UCSD-AML1 (cell line): ENCODE data around the gene ADAMTS18.
"Not testable (repeated sequence)": the region's sequence is repeated elsewhere in the genome, so short reads cannot be mapped to it uniquely, and the experiment has no call there.

Experiments used
- DNase-seq: peaks from one replicate; lab custom pipeline; 2025; ENCODE audit not compliant: unreplicated experiment; lab: John Stamatoyannopoulos, UW

Gene ADAMTS18

DNA sequence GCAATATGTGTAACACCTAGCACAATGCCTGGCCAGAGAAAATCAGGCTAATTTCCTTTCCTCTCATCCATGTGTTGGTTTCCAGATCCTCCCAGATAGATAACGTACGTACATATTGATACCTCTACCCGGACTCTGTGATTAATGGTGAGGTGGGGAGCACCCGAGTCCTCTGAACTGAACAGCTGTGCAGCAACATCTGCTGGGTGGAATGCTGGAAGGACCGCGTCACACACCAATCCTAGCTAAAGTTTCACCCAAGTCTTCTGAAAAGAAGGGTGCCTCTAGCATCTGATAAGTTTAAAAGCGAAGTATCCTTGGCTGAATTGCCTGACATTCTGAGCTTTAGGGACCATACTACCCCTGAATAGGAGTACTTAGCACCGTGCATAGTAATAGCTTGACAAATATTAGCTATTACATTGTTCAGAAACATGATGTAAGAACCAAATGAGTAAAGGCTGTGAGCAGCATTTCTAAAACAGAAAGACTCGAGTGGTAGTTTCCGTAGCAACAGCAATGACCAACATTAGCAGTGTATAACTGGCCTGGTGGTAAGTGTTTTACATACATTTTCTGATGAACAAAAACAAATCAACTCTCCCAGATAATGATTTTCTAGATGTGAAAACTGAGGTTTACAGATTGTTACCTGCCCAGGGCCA lies 144.3 kb downstream of the ADAMTS18 start:
- DNase-seq, result no peak

DNA sequence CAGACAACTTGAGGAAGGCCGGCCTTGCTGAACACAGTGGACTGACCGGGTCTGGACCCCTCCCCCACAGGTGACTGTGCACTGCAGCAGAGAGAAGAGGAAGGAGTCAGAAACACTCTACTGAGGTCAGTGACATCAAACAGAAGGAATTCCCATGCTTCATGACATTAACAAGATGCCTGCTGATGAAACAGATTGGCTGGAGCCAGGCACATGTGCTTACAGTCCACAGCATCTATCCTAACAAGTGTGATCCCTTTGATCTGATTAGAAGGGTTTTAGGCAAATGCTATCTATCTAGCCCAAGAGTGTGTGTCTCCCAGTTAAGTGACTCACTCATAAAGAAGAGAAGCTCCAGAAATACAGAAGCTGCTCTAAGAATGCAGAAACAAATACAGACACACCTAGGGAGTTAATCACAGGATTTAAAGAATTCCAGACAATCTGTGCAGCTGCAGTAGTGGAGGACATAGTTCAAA lies 145.5 kb downstream of the ADAMTS18 start:
- no peak for DNase-seq

DNA sequence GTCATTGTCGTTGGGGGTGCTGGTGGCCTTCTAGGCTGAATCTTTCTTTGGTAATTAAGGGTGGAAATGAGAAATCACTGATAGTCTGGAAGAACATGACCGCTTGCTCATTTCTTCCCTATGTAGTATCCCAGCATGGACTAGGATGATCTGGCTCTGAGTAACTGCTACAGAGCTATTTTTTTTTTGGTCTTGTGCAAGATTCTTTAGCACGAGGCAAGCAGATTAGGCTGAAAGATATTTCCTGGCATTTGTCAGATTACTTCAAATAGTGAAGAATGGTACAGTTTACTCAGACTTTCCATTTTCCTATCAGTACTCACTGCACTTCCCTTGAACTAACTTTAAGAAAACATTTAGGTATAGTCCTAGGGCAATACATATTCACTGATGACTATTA lies 146.6 kb downstream of the ADAMTS18 start:
- no peak for DNase-seq

DNA sequence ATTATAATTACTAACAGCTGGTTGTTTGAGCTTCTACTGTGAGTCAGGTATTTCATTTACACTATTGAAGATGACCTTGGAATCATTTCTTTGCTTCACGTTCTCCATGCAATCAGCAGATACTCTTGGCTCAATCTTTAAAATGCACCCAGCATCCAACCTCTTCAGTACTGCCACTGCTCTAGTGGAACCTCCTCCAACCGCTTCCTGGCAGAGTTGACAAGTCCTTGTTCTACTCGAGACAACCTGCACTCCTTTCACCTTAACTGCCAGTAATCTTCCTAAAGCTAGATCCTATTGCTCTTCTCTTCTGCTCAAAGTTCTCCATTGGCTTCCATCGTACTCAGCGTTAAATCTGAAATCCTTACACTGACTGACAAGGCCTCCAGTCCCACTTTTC lies 149.2 kb downstream of the ADAMTS18 start:
- DNase-seq, result no peak

DNA sequence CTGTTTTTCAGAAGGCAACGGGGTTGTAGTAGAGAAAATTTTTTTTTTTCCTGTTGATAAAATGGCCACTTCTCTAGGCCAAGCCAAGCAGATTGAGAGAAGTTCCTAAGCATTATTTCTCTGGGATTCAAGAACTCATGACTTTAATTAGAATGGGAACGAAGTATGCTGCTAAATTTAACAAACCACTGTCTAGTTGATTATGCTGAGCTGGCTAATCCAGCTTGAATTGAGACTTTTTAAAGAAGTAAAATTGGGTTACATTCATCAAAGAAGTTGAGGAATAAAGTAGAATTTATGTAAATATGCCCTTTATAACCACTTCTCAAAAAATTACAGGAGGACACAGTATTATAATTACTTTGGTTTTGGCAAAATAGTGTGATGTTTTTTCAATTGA lies 152.5 kb downstream of the ADAMTS18 start:
- DNase-seq, result no peak

DNA sequence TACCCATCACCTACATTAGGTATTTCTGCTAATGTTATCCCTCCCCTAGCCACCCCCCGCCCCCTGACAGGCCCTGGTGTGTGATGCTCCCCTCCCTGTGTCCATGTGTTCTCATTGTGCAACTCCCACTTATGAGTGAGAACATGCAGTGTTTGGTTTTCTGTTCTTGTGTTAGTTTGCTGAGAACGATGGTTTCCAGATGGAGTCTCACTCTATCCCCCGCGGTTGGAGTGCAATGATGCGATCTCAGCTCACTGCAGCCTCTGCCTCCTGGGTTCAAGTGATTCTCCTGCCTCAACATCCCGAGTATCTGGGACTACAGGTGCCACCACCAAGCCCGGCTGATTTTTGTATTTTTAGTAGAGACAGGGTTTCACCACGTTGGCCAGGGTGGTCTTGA lies 155.5 kb downstream of the ADAMTS18 start:
- not testable (repeated sequence) for DNase-seq

DNA sequence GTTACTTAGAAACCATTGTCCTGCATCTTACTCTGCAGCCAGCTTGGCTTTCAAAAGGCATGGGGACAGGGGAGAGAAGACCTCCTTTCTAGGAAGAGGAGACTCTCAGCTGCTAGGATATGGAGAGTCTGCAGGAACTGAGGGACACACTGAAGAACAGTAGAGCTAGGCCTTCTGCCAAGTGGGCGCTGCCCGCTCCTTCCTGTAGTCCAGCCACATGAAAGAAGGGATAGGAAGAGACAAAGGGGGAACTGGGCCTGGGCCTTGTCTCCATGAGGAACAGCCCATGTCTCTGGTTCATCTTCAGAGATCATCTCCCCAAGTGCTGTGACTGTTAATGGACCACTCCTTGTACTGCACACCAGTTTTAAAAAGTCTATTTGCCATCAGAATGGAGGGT lies 157.3 kb downstream of the ADAMTS18 start:
- DNase-seq, result no peak

DNA sequence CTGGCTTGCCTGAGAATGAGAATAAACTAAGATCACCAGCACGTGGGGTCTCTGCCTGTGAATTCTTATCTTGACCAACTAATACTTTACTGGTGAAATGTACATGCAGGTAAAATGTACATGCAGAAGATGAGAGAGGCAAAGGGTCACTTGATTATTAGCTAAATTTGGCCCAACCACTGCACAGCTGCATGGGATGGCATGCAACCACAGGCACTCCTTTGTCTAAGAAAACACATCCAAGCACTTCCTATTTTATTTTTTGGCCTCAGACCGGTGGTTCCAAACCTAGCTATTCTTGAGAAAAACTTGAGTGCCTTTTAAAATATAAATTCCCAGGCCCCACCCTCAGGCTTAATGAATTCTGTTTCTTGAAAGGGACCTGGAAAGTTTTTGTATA lies 157.7 kb downstream of the ADAMTS18 start:
- no peak for DNase-seq

DNA sequence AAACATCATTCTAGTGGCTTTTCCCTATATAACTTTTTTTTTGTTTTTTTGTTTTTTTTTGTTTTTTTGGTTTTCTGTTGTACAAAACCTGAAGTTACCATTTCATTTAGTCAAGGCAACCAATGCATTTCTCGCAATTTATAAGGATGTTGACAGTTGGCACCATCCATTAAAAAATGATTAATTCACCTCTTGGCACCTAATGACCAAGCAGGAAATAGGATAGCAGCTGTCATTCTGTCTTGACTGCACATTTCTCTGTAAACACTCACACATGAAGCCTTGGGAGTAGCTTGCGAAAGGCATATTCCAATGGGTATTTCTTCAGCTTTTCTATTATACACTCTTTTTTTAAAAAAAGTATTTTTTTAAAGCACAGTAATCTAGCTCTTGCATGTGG lies 158.2 kb downstream of the ADAMTS18 start:
- DNase-seq, result no peak

DNA sequence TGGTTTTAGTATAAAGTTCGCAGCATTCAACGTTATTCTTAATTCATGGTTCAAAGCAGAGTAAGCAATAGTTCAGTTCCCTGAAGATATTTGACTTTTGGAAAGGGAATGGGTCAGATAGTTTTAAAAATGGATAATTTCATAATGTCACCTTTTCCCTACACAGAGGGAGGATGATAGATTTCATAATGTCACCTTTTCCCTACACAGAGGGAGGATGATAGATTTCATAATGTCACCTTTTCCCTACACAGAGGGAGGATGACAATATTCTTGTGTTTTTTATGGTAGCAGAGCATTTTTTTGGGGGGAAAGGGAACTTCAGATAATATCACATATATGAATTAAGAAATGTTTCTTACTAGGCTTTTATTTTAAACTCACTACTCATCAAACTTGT lies 159.5 kb downstream of the ADAMTS18 start:
- DNase-seq, result not testable (repeated sequence)

DNA sequence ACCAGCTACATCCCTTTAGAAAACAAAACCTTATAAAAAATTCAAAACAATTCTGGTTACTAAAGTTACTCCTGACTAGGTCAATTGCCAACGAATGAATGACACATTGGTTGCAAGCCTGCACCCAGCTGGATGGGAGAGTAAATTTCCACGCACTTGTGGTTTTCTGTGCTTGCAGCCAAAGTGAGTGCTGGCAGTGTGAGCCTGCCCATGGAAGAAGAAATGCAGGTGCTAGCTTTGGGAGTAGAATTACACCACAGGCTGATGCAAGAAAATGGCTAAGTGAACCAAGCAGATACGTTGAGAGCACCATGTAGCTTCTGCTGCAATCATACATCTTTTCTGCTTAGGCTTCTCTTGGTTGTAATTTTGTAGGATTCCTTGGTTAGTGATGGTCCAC lies 161.0 kb downstream of the ADAMTS18 start:
- DNase-seq, result no peak

DNA sequence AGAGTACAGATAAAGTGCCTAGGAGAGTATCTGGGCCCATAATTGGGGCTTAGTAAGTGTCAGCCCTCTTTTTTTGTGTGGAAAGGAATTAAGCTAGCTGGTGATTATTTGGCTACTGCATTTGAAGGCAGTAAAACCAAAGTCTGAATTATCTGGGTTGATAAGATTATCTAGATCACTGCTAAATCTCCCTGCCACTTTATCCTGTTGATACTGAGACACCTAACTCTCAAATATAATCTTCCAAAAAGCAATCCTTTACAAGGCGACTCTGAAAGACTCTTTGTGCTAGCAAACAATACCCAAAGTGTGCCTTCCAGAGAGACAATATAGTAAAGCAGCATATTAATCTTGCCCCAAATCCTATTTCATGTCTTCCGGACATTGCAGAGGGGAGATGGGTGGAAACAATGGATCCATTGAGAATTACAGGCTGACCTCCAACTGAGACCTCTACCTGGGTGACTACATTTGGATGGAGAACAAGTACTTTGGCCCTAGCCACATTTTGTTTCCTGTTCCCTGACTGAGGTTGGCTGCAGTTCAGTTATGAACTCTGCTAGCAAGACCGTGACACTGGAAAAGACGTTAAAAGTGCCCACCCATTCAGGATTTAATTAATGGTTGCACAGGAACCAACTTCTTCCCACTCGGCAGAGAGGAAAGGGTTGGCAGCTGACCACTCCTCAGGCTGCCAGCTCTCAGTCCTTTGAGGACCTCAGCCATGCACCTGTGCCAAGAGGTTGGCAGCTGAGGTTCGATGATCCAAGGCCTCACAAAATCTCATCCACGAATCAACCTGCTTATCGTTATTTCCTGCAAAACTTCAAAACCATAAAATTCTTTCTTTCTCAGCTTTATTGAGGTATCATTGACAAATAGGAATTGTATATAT lies 163.1 kb downstream of the ADAMTS18 start:
- DNase-seq, result no peak

DNA sequence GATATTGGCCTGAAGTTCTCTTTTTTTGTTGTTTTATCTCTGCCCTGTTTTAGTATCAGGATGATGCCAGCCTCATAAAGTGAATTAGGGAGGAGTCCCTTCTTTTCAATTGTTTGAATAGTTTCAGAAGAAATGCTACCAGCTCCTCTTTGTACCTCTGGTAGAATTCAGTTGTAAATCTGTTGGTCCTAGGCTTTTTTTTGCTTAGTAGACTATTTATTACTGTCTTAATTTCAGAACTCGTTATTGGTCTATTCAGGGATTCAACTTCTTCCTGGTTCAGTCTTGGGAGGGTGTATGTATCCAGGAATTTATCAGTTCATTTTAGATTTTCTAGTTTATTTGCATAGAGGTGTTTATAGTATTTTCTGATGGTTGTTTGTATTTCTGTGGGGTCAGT lies 168.6 kb downstream of the ADAMTS18 start:
- DNase-seq, result not testable (repeated sequence)

DNA sequence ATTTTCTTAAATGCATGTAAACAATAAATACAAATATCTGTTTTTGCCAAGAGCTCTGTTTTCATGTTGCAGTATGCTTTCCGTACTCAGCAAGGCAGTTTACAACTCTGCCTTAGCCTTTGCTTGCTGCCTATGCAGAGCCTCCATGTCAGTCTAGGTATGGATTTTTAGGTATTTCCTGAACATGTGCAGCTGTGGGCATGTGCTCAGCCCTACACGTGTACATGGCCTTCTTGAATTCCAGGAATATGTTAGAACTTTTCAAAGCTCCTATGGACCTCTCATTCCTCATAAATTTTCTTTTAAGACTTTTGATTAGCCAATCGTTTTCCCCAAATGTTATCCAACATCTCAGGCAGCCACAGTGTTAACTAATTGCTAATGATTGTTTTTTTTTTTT lies 171.9 kb downstream of the ADAMTS18 start:
- DNase-seq, result no peak

DNA sequence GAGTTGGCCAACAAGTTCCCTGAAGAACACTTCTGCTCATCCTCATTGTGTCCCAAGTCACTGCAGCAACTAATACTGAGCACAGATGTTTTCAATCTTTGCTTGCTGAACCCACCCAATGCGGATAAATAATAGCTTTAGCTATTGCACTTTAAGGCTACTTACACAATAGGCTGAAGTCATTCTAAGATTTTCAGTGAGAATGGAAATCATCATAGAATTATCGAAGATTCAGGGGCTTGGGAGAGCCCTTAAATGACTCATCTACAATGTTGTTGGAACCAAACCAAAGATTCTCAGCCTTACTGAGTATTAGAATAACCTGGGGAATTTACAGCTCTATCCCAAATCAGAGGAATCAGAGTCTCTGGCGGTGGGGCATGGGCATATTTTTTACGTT lies 184.4 kb downstream of the ADAMTS18 start:
- DNase-seq, result no peak

DNA sequence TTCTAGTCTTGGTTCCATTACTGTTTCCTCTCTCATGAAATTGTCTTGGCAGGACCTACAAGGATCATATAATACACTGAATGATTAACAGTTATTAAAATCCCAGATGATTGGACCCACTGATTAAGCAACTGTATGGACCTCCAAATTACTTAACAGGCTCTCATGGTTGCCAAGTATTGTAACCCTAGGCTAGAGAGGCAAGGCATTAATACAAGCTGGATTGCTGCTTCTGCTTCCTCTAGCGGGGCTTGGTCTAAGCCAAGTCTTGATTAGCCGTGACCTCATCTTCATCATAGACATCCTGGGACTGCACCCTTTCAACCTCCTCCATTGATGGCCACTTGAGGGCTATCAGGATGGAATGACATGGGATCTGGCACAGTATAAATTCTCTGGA lies 188.7 kb downstream of the ADAMTS18 start:
- DNase-seq, result no peak

DNA sequence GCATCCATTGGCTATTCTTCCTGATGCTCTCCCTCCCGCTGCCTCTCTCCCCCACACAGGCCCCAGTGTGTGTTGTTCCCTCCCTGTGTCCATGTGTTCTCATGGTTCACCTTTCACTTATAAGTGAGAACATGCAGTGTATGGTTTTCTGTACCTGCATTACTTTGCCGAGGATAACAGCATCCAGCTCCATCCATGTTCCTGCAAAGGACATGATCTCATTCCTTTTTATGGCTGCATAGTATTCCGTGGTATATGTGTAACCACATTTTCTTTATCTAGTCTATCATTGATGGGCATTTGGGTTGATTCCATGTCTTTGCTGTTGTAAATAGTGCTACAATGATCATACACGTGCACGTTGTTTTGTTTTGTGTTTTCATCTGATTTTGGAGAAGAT lies 192.4 kb downstream of the ADAMTS18 start:
- DNase-seq, result not testable (repeated sequence)

DNA sequence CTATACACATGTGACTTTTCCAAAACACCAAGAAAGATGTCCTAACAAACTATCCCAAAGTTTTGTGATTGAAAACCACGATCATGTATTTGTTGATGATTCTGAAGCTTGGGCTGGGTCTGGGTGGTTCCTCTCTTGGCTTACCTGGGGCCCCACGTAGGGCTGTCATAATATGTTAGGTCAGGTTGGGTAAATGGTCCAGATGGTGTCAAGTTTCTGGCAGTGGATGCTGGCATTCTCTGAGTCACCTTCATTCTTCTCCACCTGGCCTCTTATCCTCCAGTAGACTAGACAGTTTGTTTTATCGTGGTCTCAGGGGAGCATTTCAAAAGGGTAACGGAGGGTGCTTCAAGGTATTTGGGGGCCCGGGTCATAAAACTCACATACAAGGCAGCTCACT lies 196.2 kb downstream of the ADAMTS18 start:
- no peak for DNase-seq

DNA sequence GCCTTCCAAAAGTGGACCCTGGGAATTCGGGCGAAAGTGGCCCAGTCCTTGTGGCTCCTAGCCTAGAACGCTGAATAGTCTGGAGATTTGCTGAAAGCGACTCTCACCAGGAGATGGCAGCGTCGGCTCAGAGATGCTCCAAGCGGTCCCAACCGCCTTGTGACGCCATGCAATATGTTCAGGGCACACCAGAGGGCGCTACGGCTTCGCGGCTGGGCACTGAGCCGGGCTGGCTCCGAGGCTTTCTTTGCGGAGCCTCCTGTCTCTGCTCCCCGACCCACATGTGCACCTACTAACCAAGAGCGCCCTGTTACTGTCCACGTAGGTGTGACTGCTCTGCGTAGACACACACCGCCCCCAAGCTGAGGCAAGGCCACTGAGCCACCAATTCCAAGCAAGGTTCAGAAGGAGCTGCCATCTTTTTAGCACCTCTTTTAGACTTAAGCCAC lies 198.7 kb downstream of the ADAMTS18 start:
- peak; percentile 84 for DNase-seq

DNA sequence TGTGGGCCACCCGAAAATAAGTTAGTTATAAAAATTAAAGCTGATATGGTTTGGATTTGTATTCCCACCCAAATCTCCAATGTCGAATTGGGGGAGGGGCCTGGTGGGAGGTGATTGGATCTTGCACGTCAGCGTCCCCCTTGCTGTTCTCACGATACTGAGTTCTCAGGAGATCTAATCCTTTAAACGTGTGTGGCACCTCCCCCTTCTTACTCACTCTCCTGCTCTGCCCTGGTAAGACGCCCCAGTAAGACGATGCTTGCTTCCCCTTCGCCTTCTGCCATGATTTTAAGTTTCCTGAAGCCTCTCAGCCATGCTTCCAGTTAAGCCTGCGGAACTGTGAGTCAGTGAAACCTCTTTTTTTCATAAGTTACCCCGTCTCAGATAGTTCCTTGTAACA lies 200.2 kb downstream of the ADAMTS18 start:
- no peak for DNase-seq

DNA sequence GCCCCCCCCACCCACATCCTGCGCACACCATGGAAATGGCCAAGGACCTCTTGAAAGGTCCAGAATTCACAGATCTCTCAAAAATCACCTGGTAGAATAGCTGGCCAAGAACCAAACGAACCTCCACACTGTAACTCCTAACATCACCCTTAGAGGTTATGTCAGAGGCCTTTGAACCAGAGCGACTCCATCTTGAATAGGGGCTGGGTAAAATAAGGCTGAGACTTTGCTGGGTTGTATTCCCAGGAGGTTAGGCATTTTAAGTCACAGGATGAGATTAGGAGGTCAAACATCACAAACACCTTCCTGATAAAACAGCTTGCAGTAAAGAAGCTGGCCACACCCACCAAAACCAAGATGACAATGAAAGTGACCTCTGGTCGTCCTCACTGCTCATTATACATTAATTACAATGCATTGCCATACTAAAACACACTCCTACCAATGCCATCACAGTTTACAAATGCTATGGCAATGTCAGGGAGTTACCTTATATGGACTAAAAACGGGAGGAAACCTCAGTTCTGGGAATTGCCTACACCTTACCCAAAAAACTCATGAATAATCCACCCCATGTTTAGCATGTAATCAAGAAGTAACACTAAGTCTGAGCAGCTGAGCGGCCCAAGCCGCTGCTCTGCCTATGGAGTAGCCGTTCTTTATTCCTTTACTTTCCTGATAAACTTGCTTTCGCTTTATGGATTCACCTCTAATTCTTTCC lies 200.9 kb downstream of the ADAMTS18 start:
- DNase-seq, result no peak
